Calu3 (cell line): ENCODE results near the gene CBLN3. TPM values are rescaled to one million over a fixed set of nuclear protein-coding genes. Genes with fewer than 3 reads are reported as not detected.

Experiments
- BruUV-seq: library from RNA; stranded (reverse); fragments of 400-500 nt; replicated peaks from 2 replicates; lab custom pipeline; 2021; lab: Mats Ljungman, UMichigan
- CTCF ChIA-PET: fragments of 300-600 bp; sonication (Branson Sonifier 250); formaldehyde crosslinking; loops from one replicate; lab custom pipeline; 2022; ENCODE audit warnings: antibody characterized with exemption; lab: Charles Lee
- DNase-seq: peaks from one replicate; pipeline ENCODE4 v3.0.0; 2022
- H3K27ac Mint-ChIP-seq: one replicate; pipeline ENCODE4 v1.8.0; 2022; ENCODE audit warnings: mixed read lengths; ENCODE audit not compliant: unreplicated experiment
- H3K27me3 Mint-ChIP-seq: one replicate; pipeline ENCODE4 v1.8.0; 2022; ENCODE audit warnings: mixed read lengths; ENCODE audit not compliant: unreplicated experiment
- H3K36me3 Mint-ChIP-seq: one replicate; pipeline ENCODE4 v1.8.0; 2022; ENCODE audit warnings: mild to moderate bottlenecking, moderate library complexity, mixed read lengths; ENCODE audit not compliant: insufficient read depth, unreplicated experiment
- H3K4me1 Mint-ChIP-seq: one replicate; pipeline ENCODE4 v1.8.0; 2022; ENCODE audit warnings: mild to moderate bottlenecking, low read depth, mixed read lengths; ENCODE audit not compliant: unreplicated experiment
- H3K4me3 Mint-ChIP-seq: one replicate; pipeline ENCODE4 v1.8.0; 2022; ENCODE audit warnings: mild to moderate bottlenecking, low read depth, moderate library complexity, mixed read lengths; ENCODE audit not compliant: unreplicated experiment
- H3K9me3 Mint-ChIP-seq: one replicate; pipeline ENCODE4 v1.8.0; 2022; ENCODE audit warnings: low read depth, mixed read lengths; ENCODE audit not compliant: unreplicated experiment
- intact Hi-C: fragments of 100-400 bp; cut with micrococcal nuclease; formaldehyde crosslinking; loops from one replicate; pipeline ENCODE4 v1.10.0; 2022; ENCODE audit not compliant: unreplicated experiment
- total RNA-seq: library from RNA; stranded (reverse); gene quantifications from 2 replicates; pipeline ENCODE4 v1.2.3, GENCODE V29; 2022
- TF ChIP-seq, protein P1 (sequence below): fragments of 200-600 bp; IDR thresholded peaks from one replicate; pipeline ENCODE4 v1.8.0; 2022; ENCODE audit warnings: antibody characterized with exemption; ENCODE audit not compliant: unreplicated experiment

Gene CBLN3
- total RNA-seq, 1 experiment from 2014 or later = 0.99 TPM

DNA sequence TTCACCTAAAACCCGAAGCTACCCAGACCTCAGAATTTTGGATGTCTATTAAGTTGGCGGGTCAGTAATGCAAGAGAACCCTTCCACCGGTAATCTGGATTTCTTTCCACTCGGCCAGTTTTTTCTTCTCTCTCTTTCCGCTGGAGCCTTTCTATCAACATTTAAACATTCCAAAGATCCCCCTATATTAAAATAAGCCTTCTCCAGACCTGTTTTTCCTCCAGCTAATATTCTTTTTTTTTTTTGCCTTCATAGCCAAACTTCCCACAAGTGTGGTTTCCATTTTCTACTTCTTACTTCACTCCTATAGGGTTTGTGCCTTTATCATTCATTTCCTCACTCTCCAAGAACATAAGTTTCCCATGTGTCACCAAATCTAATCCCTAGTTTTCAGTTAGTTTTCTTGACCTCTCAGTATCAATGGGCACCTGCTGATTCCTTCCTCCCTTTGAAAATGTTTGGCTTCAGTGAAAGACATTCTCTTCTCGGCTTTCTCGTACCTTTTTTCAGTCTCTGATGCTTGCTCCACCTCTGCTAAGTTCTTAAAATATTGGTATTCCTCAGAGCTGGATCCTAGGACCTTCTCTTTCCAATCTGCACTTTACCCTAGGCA lies 13.7 kb upstream of the CBLN3 start:
- H3K27ac Mint-ChIP-seq = peak overlapping the region; percentile 82
- H3K27me3 Mint-ChIP-seq = no peaks in the 10 kb centered on the region
- H3K4me3 Mint-ChIP-seq = peak overlapping the region; percentile 79
- H3K36me3 Mint-ChIP-seq = peaks cover 48% of the 10 kb centered on the region
- intact Hi-C loops = no loop called here
- CTCF ChIA-PET = interaction anchor here (0.6 kb wide), 1 partner anchor 115 kb away, joined by 3 read pairs; no protein-coding TSS in a partner anchor
- TSS peak; percentile 74 for BruUV-seq
- DNase-seq = no peak
- TF ChIP-seq, protein P1, sequence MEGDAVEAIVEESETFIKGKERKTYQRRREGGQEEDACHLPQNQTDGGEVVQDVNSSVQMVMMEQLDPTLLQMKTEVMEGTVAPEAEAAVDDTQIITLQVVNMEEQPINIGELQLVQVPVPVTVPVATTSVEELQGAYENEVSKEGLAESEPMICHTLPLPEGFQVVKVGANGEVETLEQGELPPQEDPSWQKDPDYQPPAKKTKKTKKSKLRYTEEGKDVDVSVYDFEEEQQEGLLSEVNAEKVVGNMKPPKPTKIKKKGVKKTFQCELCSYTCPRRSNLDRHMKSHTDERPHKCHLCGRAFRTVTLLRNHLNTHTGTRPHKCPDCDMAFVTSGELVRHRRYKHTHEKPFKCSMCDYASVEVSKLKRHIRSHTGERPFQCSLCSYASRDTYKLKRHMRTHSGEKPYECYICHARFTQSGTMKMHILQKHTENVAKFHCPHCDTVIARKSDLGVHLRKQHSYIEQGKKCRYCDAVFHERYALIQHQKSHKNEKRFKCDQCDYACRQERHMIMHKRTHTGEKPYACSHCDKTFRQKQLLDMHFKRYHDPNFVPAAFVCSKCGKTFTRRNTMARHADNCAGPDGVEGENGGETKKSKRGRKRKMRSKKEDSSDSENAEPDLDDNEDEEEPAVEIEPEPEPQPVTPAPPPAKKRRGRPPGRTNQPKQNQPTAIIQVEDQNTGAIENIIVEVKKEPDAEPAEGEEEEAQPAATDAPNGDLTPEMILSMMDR = no peak
- H3K4me1 Mint-ChIP-seq = no peaks in the 10 kb centered on the region
- H3K9me3 Mint-ChIP-seq = no peaks in the 10 kb centered on the region

DNA sequence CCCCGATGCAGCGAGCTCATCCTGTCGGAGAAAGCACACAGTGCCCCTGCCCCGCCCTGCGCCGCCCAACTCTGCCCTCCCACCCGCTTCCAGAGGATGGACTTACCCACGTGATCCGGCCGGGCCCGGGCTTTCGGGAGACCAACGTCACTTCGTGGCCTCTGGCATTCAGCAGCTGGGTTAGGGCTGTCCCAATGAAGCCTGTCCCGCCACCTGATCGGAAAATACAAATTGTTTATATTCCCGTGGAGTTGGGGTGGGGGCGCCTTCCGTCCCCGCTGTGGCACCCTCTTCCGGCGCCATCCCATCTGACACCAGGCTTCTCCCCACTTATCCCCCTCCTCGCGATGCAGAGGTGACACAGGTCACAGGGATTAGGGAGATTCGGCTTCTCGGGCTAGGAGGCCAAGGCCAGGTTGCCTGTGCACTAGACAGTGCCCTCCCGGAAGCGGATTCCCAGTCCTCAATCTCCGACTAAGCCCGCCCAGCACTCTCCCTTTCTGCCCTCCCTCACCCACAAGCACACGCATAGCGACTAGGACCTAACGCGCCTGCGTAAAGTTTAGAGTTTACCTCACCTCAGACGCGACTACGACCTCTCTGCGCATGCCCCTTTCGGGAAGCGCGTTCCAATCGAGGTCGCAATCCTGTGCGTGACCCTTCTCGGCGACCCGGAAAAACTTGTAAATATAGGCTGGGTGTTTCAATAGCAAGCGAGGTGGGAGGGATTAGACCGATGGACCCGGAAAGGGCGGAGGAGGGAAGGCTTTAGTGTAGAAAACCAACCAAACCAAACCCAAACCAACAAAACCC lies 13.0 kb upstream of the CBLN3 start, which contains the start of gene SDR39U1:
TSS of gene SDR39U1 (minus strand) at position 537 of the 813 bp plus-strand sequence. CDS start at position 530, 7 bp downstream.
- Mint-ChIP-seq H3K4me3 (peak within 1 kb of the TSS; percentile 79), H3K27me3 (no peaks in the 10 kb centered on the region), H3K36me3 (peaks cover 51% of the 10 kb centered on the region), H3K9me3 (no peaks in the 10 kb centered on the region), H3K27ac (peak within 1 kb of the TSS; percentile 82), H3K4me1 (no peaks in the 10 kb centered on the region)
- CTCF ChIA-PET = interaction anchor here (0.6 to 1.3 kb wide), 5 partner anchors 11 to 1020 kb away, joined by 3 to 6 read pairs (median 4); partner anchors contain the start of gene KHNYN
- BruUV-seq = no TSS peak
- intact Hi-C loops = no loop called here
- DNase-seq = peak; percentile 93
- TF ChIP-seq, protein P1 = no peak

DNA sequence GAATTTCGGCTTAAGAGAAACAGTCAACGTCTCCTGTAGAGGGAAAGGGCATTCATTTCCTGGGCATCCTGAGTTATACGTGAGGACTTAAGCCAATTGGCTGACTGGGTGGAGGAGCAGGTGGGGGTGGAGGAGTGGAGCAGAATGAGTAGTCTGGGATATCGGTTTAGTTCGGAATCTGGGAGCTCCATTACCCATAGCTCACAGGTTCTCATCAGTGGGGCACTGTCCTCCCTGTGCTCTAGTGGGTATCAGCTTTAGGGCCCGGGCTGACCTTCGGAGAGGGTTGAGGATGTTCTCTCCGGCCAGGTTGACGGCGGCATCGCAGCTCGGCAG lies 12.4 kb upstream of the CBLN3 start:
- Mint-ChIP-seq H3K27ac (peak overlapping the region; percentile 82), H3K9me3 (no peaks in the 10 kb centered on the region), H3K27me3 (no peaks in the 10 kb centered on the region), H3K4me1 (no peaks in the 10 kb centered on the region), H3K4me3 (peak overlapping the region; percentile 79), H3K36me3 (peaks cover 53% of the 10 kb centered on the region)
- intact Hi-C loops = no loop called here
- CTCF ChIA-PET = interaction anchor here (0.8 to 1.3 kb wide), 3 partner anchors 10 to 108 kb away, joined by 3 to 6 read pairs (median 4); partner anchors contain the start of gene KHNYN
- no TSS peak for BruUV-seq
- TF ChIP-seq, protein P1 = no peak
- no peak for DNase-seq

DNA sequence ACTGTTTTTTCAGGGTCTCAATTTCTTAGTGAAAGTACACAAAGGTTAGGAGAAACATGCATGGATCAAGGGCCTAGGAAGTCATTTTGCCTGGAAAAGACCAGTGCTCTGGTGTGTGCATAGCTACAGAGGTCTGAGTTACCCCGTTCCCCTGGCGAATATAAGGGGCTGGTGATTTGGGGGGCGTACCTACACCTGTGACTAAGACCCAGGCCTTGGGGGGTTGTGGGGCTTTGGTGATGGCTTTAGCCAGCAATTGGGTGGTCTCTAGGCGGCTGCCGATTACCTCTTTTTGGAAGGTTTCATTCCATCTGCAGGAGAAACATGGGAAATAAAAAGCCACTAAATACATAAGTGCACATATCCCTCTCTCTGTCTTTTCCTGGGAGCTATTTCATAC lies 12.0 kb upstream of the CBLN3 start:
- Mint-ChIP-seq H3K9me3 (no peaks in the 10 kb centered on the region), H3K4me1 (no peaks in the 10 kb centered on the region), H3K27me3 (no peaks in the 10 kb centered on the region), H3K36me3 (peaks cover 57% of the 10 kb centered on the region), H3K4me3 (peak overlapping the region; percentile 79), H3K27ac (peak overlapping the region; percentile 82)
- BruUV-seq = TSS peak; percentile 69
- intact Hi-C loops = no loop called here
- CTCF ChIA-PET = interaction anchor here (1.3 kb wide), 2 partner anchors 10 to 108 kb away, joined by 4 to 6 read pairs; no protein-coding TSS in a partner anchor
- DNase-seq = no peak
- TF ChIP-seq, protein P1 = no peak
